Measurements from ENCODE around the gene TEKT2. TPM values are rescaled to one million over a fixed set of nuclear protein-coding genes. Genes with fewer than 3 reads are reported as not detected.

Gene TEKT2
- total RNA-seq, 4 donors from 2014 or later, result 0.57 TPM; not detected in 3

- TF ChIP-seq, protein P1, sequence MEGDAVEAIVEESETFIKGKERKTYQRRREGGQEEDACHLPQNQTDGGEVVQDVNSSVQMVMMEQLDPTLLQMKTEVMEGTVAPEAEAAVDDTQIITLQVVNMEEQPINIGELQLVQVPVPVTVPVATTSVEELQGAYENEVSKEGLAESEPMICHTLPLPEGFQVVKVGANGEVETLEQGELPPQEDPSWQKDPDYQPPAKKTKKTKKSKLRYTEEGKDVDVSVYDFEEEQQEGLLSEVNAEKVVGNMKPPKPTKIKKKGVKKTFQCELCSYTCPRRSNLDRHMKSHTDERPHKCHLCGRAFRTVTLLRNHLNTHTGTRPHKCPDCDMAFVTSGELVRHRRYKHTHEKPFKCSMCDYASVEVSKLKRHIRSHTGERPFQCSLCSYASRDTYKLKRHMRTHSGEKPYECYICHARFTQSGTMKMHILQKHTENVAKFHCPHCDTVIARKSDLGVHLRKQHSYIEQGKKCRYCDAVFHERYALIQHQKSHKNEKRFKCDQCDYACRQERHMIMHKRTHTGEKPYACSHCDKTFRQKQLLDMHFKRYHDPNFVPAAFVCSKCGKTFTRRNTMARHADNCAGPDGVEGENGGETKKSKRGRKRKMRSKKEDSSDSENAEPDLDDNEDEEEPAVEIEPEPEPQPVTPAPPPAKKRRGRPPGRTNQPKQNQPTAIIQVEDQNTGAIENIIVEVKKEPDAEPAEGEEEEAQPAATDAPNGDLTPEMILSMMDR (IDR thresholded peaks at IDR 0.05; ENCODE audit: low read depth), result no peak
Observed at GRCh38 chr1:36137776-36138175, 53.9 kb downstream of the TEKT2 start.

Other genes starting within 250 kb of the TEKT2 start
- 10 to 100 TPM; 13.2 to 26.3 (median 20.1) TPM for gene AGO1, start 200.9 kb upstream of the TEKT2 start, total RNA-seq
- gene AGO3, start 153.0 kb upstream of the TEKT2 start, total RNA-seq, result 10 to 100 TPM; 22.2 to 29.7 (median 25.6) TPM
- gene ADPRS, start 4.8 kb downstream of the TEKT2 start, total RNA-seq, result 10 to 100 TPM; 18.9 to 35.9 (median 29.7) TPM
- gene COL8A2, start 41.1 kb downstream of the TEKT2 start, total RNA-seq, result 1 to 10 TPM; 1.1 to 5.9 (median 3.3) TPM
- 100 to 1,000 TPM in 2 of 4 donors, 10 to 100 TPM in 2; 64.6 to 104 (median 91.0) TPM for gene TRAPPC3, start 65.4 kb downstream of the TEKT2 start, total RNA-seq
- 100 to 1,000 TPM in 1 of 4 donors, 10 to 100 TPM in 3; 73.1 to 227 (median 77.9) TPM for gene MAP7D1, start 72.1 kb downstream of the TEKT2 start, total RNA-seq
- 10 to 100 TPM; 85.7 to 96.5 (median 87.6) TPM for gene THRAP3, start 140.3 kb downstream of the TEKT2 start, total RNA-seq
- gene SH3D21, start 222.3 kb downstream of the TEKT2 start, total RNA-seq, result 1 to 10 TPM in 2 of 4 donors, under 1 TPM in 2; 0.66 to 3.4 (median 1.5) TPM
- gene EVA1B, start 239.6 kb downstream of the TEKT2 start, total RNA-seq, result 10 to 100 TPM; 19.2 to 96.0 (median 73.8) TPM

Data from subcutaneous adipose tissue (tissue), 4 donors.